Transverse colon (tissue), 4 donors: ENCODE measurements around the gene BEND3. TPM values are rescaled to one million over a fixed set of nuclear protein-coding genes. Genes with fewer than 3 reads are reported as not detected.

Source experiments
- DNase-seq: peaks from one replicate; pipeline ENCODE4 v3.0.0-alpha.2; 2019
- H3K27ac ChIP-seq, 4 donors: fragments of 200-600 bp; sonication (generic); 2 replicates each; pipeline ENCODE4 v1.5.1; 2016 to 2018; ENCODE audit warnings: inconsistent platforms in 4 of 4
- H3K27me3 ChIP-seq: fragments of 200-600 bp; sonication (generic); 2 replicates; pipeline ENCODE4 v1.5.1; 2017; ENCODE audit warnings: inconsistent platforms
- H3K36me3 ChIP-seq, 4 donors: fragments of 200-600 bp; sonication (generic); 2 replicates each; pipeline ENCODE4 v1.5.1; 2017 to 2019; ENCODE audit warnings: inconsistent platforms in 4 of 4
- H3K4me1 ChIP-seq, 4 donors: fragments of 200-600 bp; sonication (generic); 2 replicates each; pipeline ENCODE4 v1.5.1; 2017 to 2020; ENCODE audit warnings: inconsistent platforms in 4 of 4
- H3K4me3 ChIP-seq, 4 donors: fragments of 200-600 bp; sonication (generic); 1 replicate in 1 of 4; 2 replicates in 3 of 4; pipeline versions ENCODE4 v1.5.1 to v1.6.1; 2017 to 2019; ENCODE audit warnings: inconsistent platforms in 4 of 4
- H3K9me3 ChIP-seq, 2 donors: fragments of 200-600 bp; sonication (generic); 2 replicates each; pipeline ENCODE4 v1.5.1; 2017 to 2019; ENCODE audit warnings: inconsistent platforms in 2 of 2
- EP300 ChIP-seq: sonication (generic); formaldehyde crosslinking; IDR thresholded peaks from one replicate; pipeline ENCODE4 v1.6.1; 2017; ENCODE audit warnings: antibody characterized with exemption, low read depth
- POLR2A ChIP-seq: fragments of 450-650 bp; IDR thresholded peaks from one replicate; pipeline ENCODE4 v1.6.1; 2016; ENCODE audit warnings: antibody characterized with exemption, mild to moderate bottlenecking, moderate library complexity
- POLR2AphosphoS5 ChIP-seq, 3 donors: sonication (generic); formaldehyde crosslinking; IDR thresholded peaks; one replicate each; pipeline ENCODE4 v1.6.1; 2016; ENCODE audit warnings: antibody characterized with exemption in 3 of 3
- WGBS, 2 donors: methylation state at CpG; one replicate each; pipeline ENCODE4 v1.1.5; 2018; ENCODE audit warnings: low coverage in 1 of 2; 5-methylcytosine and 5-hydroxymethylcytosine counted together
- in situ Hi-C, 4 donors: fragments of 200-750 bp; cut with MboI; loops; one replicate each; pipeline versions ENCODE4 v1.15.0 to v1.15.1; 2017; ENCODE audit warnings: low sequenced_read_pairs in 3 of 4, low pct_ligation_motif_present in 1 of 4, low pct_unique_long_range_greater_than_20kb in 1 of 4
- intact Hi-C: fragments of 100-400 bp; cut with DNase I; formaldehyde crosslinking; loops from one replicate; pipeline ENCODE4 v1.15.1; 2023; ENCODE audit warnings: low total_unique reads
- total RNA-seq, 4 donors: library from RNA; depleted of rRNA; stranded (reverse); fragments of >200 nt; gene quantifications; one replicate each; pipeline ENCODE4 v1.1.0, GENCODE V29; 2016
- TF ChIP-seq, protein P1 (sequence below), 5 experiments: fragments of 200-600 bp in 3 of 5; fragments of 450-650 bp in 2 of 5; sonication (generic) in 3 of 5; IDR thresholded peaks; 1 replicate in 2 of 5; 2 replicates in 3 of 5; pipeline ENCODE4 v1.5.1; 2016 to 2017; ENCODE audit warnings: antibody characterized with exemption in 5 of 5, inconsistent platforms in 3 of 5, mild to moderate bottlenecking in 2 of 5, moderate library complexity in 1 of 5

The BEND3 gene
- total RNA-seq, 4 donors from 2014 or later = 4.8 to 12.1 (median 5.0) TPM

DNA sequence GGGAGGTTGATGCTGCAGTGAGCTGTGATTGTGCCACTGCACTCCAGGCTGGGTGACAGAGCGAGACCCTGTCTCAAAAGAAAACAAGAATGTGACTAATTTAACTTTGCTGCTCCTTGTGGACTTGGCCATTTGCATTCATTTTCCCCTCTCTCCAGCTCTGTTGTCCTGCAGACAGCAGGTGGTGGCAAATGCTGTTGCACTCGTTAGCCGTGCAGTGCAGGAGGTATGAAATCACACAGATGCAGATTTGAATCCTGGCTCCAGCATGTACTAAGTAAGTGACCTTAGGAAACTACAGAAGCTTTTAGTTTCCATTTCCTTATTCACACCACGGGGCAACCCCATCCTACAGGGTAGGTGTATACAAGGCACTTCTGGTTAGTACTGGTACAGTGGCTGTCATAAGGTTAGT is 9.6 kb upstream of the BEND3 start:
- Histone ChIP-seq H3K4me1 (peaks cover 0 to 17% (median 6%) of the 10 kb centered on the region in 4 donors), H3K36me3 (no peaks in the 10 kb centered on the region), H3K27me3 (no peaks in the 10 kb centered on the region), H3K4me3 (no peak overlapping the region), H3K27ac (no peak overlapping the region), H3K9me3 (no peaks in the 10 kb centered on the region)
- WGBS, 2 donors = 33% methylated on average over 4 of the region's 4 CpGs; no CpG with 5 or more reads in 1 of the 2 donors
- peak; percentile 11 for DNase-seq
- intact Hi-C loops (no loop called here), in situ Hi-C loops (no loop called here)
- TF ChIP-seq, protein P1, sequence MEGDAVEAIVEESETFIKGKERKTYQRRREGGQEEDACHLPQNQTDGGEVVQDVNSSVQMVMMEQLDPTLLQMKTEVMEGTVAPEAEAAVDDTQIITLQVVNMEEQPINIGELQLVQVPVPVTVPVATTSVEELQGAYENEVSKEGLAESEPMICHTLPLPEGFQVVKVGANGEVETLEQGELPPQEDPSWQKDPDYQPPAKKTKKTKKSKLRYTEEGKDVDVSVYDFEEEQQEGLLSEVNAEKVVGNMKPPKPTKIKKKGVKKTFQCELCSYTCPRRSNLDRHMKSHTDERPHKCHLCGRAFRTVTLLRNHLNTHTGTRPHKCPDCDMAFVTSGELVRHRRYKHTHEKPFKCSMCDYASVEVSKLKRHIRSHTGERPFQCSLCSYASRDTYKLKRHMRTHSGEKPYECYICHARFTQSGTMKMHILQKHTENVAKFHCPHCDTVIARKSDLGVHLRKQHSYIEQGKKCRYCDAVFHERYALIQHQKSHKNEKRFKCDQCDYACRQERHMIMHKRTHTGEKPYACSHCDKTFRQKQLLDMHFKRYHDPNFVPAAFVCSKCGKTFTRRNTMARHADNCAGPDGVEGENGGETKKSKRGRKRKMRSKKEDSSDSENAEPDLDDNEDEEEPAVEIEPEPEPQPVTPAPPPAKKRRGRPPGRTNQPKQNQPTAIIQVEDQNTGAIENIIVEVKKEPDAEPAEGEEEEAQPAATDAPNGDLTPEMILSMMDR (IDR thresholded peaks at IDR 0.05) = no peak
- TF ChIP-seq POLR2AphosphoS5 (IDR thresholded peaks at IDR 0.05) (no peak), POLR2A (no peak), EP300 (no peak)

DNA sequence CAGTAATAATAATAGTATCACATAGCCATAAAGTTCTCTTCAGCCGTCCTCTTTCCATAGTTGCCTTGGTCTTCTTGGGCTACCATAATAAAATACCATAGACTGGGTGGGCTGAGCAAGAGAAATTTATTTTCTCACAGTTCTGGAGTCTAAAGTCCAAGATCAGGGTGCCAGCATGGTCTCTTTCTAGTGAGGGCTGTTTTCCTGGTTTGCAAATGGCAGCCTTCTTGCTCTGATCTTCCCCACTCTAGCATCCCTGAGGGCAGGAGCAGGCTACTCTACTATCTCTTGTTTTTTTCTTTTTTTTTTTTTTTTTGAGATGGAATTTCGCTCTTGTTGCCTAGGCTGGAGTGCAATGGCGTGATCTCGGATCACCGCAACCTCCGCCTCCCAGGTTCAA is 8.2 kb upstream of the BEND3 start:
- no peak for DNase-seq
- H3K27me3 ChIP-seq = no peaks in the 10 kb centered on the region
- no peaks in the 10 kb centered on the region for H3K36me3 ChIP-seq
- intact Hi-C loops (no loop called here), in situ Hi-C loops (no loop called here)
- H3K9me3 ChIP-seq = no peaks in the 10 kb centered on the region
- H3K4me3 ChIP-seq = no peak overlapping the region
- WGBS, 2 donors = 95% methylated on average over 6 of the region's 6 CpGs; no CpG with 5 or more reads in 1 of the 2 donors
- TF ChIP-seq POLR2AphosphoS5 (IDR thresholded peaks at IDR 0.05) = no peak
- no peak for TF ChIP-seq EP300
- TF ChIP-seq, protein P1 (IDR thresholded peaks at IDR 0.05) = no peak
- TF ChIP-seq POLR2A = no peak
- H3K4me1 ChIP-seq = peaks cover 0 to 7% (median 0%) of the 10 kb centered on the region in 4 donors
- no peak overlapping the region for H3K27ac ChIP-seq

DNA sequence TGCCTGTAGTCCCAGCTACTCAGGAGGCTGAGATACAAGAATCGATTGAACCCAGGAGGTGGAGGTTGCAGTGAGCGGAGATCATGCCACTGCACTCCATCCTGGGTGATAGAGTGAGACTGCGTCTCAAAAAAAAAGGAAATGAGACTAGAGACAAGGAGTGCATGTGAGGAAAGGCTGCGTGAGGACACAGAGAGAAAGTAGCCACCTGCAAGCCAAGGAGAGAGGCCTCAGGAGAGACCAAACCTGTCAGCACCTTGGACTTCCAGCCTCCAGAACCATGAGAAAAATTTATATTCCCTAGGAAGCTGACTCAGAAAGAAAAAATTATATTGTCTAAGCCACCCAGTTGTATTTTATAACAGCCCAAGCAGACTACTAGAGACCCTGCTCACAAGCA is 7.4 kb upstream of the BEND3 start:
- WGBS, 2 donors = 84 to 100% methylated on average over 2 to 4 of the region's 4 CpGs

GRCh38 chr6:107121964-107122495 is 6.7 kb upstream of the BEND3 start:
- 86% methylated on average over 8 of the region's 8 CpGs; no CpG with 5 or more reads in 1 of the 2 donors for WGBS, 2 donors
- H3K27ac ChIP-seq = no peak overlapping the region

More for the DNA sequence above, 7.4 kb upstream of the BEND3 start:
- no peak overlapping the region for H3K4me3 ChIP-seq
- H3K9me3 ChIP-seq = no peaks in the 10 kb centered on the region
- no peak for DNase-seq
- in situ Hi-C loops = no loop called here
- peaks cover 4% of the 10 kb centered on the region for H3K27me3 ChIP-seq
- H3K27ac ChIP-seq = no peak overlapping the region
- peaks cover 0 to 7% (median 0%) of the 10 kb centered on the region in 4 donors for H3K4me1 ChIP-seq
- H3K36me3 ChIP-seq = no peaks in the 10 kb centered on the region
- TF ChIP-seq, protein P1 (IDR thresholded peaks at IDR 0.05) = no peak
- TF ChIP-seq EP300 (no peak), POLR2AphosphoS5 (IDR thresholded peaks at IDR 0.05) (no peak)
- intact Hi-C loops = no loop called here

More at GRCh38 chr6:107121964-107122495, 6.7 kb upstream of the BEND3 start:
- no peaks in the 10 kb centered on the region for H3K9me3 ChIP-seq
- intact Hi-C loops = no loop called here
- H3K4me3 ChIP-seq = no peak overlapping the region
- H3K27me3 ChIP-seq = peaks cover 11% of the 10 kb centered on the region
- peaks cover 0 to 7% (median 0%) of the 10 kb centered on the region in 4 donors for H3K4me1 ChIP-seq
- in situ Hi-C loops = no loop called here
- no peaks in the 10 kb centered on the region for H3K36me3 ChIP-seq
- TF ChIP-seq, protein P1 (IDR thresholded peaks at IDR 0.05) = no peak
- TF ChIP-seq POLR2A = no peak
- DNase-seq = no peak
